H1 (cell line): ENCODE data around the gene ZBTB16.

ENCODE experiments used
- CBX8 ChIP-seq: fragments of 300-800, 300-1000 bp; sonication (generic); IDR thresholded peaks from 2 replicates; pipeline ENCODE4 v1.7.1; 2016; ENCODE audit warnings: low read depth, low read length, borderline replicate concordance
- EP300 ChIP-seq, 2 experiments: IDR thresholded peaks; 1 replicate in 1 of 2; 2 replicates in 1 of 2; pipeline ENCODE4 v1.6.1; 2011 to 2012; ENCODE audit warnings: low read depth in 2 of 2, low read length in 2 of 2, mild to moderate bottlenecking in 2 of 2, borderline replicate concordance in 1 of 2, inconsistent platforms in 1 of 2, moderate library complexity in 1 of 2
- MAX ChIP-seq: IDR thresholded peaks from 2 replicates; pipeline ENCODE4 v1.6.1; 2012; ENCODE audit warnings: inconsistent platforms
- TEAD4 ChIP-seq: IDR thresholded peaks from 2 replicates; pipeline ENCODE4 v1.6.1; 2012; ENCODE audit warnings: low read depth, low read length, inconsistent platforms, mixed read lengths
- TF ChIP-seq, protein P1 (sequence below), 3 experiments: IDR thresholded peaks; 1 replicate in 2 of 3; 2 replicates in 1 of 3; pipeline versions ENCODE4 v1.5.1 to v1.6.1; 2011; ENCODE audit warnings: low read length in 3 of 3, mild to moderate bottlenecking in 3 of 3, inconsistent platforms in 2 of 3, low read depth in 1 of 3, moderate library complexity in 1 of 3; ENCODE audit not compliant: insufficient read depth in 1 of 3; ENCODE audit errors: control extremely low read depth in 1 of 3

GRCh38 chr11:114219559-114220349, 160.2 kb downstream of the ZBTB16 start:
- TF ChIP-seq TEAD4 (no peak), CBX8 (no peak), EP300 (IDR thresholded peaks at IDR 0.05; ENCODE audit: borderline replicate concordance in 1 of 2, low read depth in 2 of 2, low read length in 2 of 2) (no peak), MAX (no peak)
- TF ChIP-seq, protein P1, sequence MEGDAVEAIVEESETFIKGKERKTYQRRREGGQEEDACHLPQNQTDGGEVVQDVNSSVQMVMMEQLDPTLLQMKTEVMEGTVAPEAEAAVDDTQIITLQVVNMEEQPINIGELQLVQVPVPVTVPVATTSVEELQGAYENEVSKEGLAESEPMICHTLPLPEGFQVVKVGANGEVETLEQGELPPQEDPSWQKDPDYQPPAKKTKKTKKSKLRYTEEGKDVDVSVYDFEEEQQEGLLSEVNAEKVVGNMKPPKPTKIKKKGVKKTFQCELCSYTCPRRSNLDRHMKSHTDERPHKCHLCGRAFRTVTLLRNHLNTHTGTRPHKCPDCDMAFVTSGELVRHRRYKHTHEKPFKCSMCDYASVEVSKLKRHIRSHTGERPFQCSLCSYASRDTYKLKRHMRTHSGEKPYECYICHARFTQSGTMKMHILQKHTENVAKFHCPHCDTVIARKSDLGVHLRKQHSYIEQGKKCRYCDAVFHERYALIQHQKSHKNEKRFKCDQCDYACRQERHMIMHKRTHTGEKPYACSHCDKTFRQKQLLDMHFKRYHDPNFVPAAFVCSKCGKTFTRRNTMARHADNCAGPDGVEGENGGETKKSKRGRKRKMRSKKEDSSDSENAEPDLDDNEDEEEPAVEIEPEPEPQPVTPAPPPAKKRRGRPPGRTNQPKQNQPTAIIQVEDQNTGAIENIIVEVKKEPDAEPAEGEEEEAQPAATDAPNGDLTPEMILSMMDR (IDR thresholded peaks at IDR 0.05; ENCODE audit: control extremely low read depth in 1 of 3, insufficient read depth in 1 of 3, low read depth in 1 of 3, low read length in 3 of 3): no peak
